HepG2 (cell line): ENCODE results near the gene VAV2. TPM values are rescaled to one million over a fixed set of nuclear protein-coding genes. Genes with fewer than 3 reads are reported as not detected.
A peak's percentile ranks its signal among the peaks of the same experiment; 100 is the strongest.

Experiments used
- ARNT2 ChIP-seq: sonication (generic); formaldehyde crosslinking; IDR thresholded peaks from 2 replicates; pipeline ENCODE4 v1.8.0; 2022; ENCODE audit warnings: mild to moderate bottlenecking, low read depth, missing genetic modification reagents, moderate library complexity
- HNF4A ChIP-seq: sonication (generic); formaldehyde crosslinking; IDR thresholded peaks from 2 replicates; pipeline ENCODE4 v1.4.0; 2020; ENCODE audit warnings: missing genetic modification reagents
- MED1 ChIP-seq: sonication (generic); formaldehyde crosslinking; IDR thresholded peaks from 2 replicates; pipeline ENCODE4 v1.4.0; 2020; ENCODE audit warnings: missing genetic modification reagents
- PHF8 ChIP-seq: sonication (generic); formaldehyde crosslinking; IDR thresholded peaks from 2 replicates; pipeline ENCODE4 v1.5.0; 2020; ENCODE audit warnings: missing genetic modification reagents
- POLR2AphosphoS2 ChIP-seq: IDR thresholded peaks from 2 replicates; pipeline ENCODE4 v1.6.1; 2011; ENCODE audit warnings: low read depth, low read length, improper control_type of control experiment
- RBM22 ChIP-seq: fragments of 200-400 bp; formaldehyde crosslinking; optimal IDR thresholded peaks from 2 replicates; pipeline ENCODE3; 2017; ENCODE audit warnings: mild to moderate bottlenecking, low read length, moderate library complexity
- RXRA ChIP-seq: sonication (generic); formaldehyde crosslinking; IDR thresholded peaks from 2 replicates; pipeline ENCODE4 v1.5.1; 2020; ENCODE audit warnings: missing genetic modification reagents
- SMAD1 ChIP-seq: sonication (generic); formaldehyde crosslinking; IDR thresholded peaks from 2 replicates; pipeline ENCODE4 v1.4.0; 2020; ENCODE audit warnings: missing genetic modification reagents, low read depth, mild to moderate bottlenecking, borderline replicate concordance
- TBX2 ChIP-seq: sonication (generic); formaldehyde crosslinking; IDR thresholded peaks from 2 replicates; pipeline ENCODE4 v1.5.0; 2020; ENCODE audit warnings: missing genetic modification reagents, mild to moderate bottlenecking, borderline replicate concordance
- ZBTB1 ChIP-seq: sonication (generic); formaldehyde crosslinking; IDR thresholded peaks from 2 replicates; pipeline ENCODE4 v1.4.0; 2020; ENCODE audit warnings: missing genetic modification reagents, borderline replicate concordance
- ZFX ChIP-seq: sonication (generic); formaldehyde crosslinking; IDR thresholded peaks from 2 replicates; pipeline ENCODE4 v1.4.0; 2020; ENCODE audit warnings: mild to moderate bottlenecking, low read depth, missing genetic modification reagents, moderate library complexity
- ZNF441 ChIP-seq: sonication (generic); formaldehyde crosslinking; IDR thresholded peaks from 2 replicates; pipeline ENCODE4 v1.7.0; 2021; ENCODE audit warnings: missing genetic modification reagents, borderline replicate concordance
- ZNF547 ChIP-seq: sonication (generic); formaldehyde crosslinking; IDR thresholded peaks from 2 replicates; pipeline ENCODE4 v1.5.1; 2020; ENCODE audit warnings: mild to moderate bottlenecking, missing genetic modification reagents
- ZNF672 ChIP-seq: sonication (generic); formaldehyde crosslinking; IDR thresholded peaks from 2 replicates; pipeline ENCODE4 v1.8.1; 2022; ENCODE audit warnings: missing genetic modification reagents
- polyA plus RNA-seq, 8 experiments: library from polyadenylated mRNA; depleted of rRNA in 3 of 8; stranded (reverse) in 7 of 8; unstranded in 1 of 8; fragments of >200 nt; fragmentation: Illumina TruSeq in 4 of 8; extraction: Trizol in 4 of 8; gene quantifications; 2 replicates each; pipeline versions ENCODE4 v1.2.1 to v1.2.3, GENCODE V29; 2011 to 2016; ENCODE audit warnings: low read depth in 4 of 8, missing spikeins in 1 of 8, mixed read lengths in 1 of 8; ENCODE audit not compliant: insufficient read depth in 1 of 8
- total RNA-seq, 5 experiments: library from RNA; depleted of rRNA; stranded (reverse); fragments of >200 nt; fragmentation: Illumina TruSeq; extraction: Trizol; gene quantifications; 2 replicates each; pipeline ENCODE4 v1.2.3, GENCODE V29; 2016; ENCODE audit warnings: low read depth in 1 of 5
- TF ChIP-seq, protein P1 (sequence below): sonication (generic); formaldehyde crosslinking; IDR thresholded peaks from 2 replicates; pipeline ENCODE4 v1.4.0; 2020; ENCODE audit warnings: missing genetic modification reagents
- TF ChIP-seq, protein P2 (sequence below): sonication (generic); formaldehyde crosslinking; IDR thresholded peaks from 2 replicates; pipeline ENCODE4 v1.4.0; 2020; ENCODE audit warnings: mild to moderate bottlenecking, missing genetic modification reagents

The VAV2 gene
- total and polyA plus RNA-seq, 2 of the 13 experiments (the other 11 are each of a cell fraction or from before 2014, with no cell fraction given), result 22.5 to 22.9 TPM

DNA sequence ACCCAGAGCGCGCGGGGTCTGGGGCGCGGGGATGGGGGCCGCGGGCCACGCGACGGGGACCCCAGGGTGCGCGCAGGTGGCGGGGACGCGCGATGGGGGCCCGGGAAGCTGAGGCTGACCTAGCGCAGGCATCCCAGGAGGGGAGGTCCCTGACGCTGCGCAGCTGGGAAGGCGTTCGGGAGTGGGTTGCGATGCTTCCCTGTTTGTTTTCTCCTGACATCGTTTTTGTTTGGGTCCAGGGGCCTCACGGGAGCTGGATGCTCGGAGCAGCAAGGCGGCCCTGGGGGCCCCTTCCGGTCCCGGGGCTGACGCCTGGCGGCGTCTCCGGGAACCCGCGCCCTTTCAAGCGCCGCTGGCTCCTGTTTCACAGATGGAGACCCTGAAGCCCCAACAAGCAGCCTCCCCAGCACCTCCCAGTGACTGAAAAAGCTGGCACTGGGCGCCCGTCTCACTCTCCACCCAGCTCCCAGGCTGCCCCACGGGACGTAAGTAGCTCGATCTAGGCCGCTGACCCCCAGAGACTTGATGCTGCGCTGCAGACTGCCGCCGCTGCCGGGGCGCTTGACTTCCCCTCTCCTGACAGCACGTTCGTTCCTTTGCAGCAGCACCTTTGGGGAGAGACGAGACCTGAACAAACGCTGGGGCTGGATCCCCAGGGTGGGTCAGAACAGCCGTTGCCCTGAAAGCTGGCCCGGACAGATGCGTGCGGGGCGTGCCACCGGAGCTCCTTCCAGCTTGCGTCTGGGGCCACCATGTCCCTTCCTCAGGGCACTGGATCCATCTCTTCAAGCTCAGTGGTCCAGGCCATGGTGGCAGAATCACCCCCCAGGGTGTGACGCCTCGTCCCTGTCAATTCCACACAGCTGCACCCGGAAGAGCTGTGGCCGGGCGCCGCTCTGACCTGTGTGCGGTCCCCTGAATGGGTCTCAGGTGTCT lies 33.8 kb upstream of the VAV2 start (continued):
- TF ChIP-seq ZNF672 (CRISPR knock-in tag), result no peak
- 0 out of 2 replicates have a peak, but pooled peaks have one; percentile 54 for TF ChIP-seq ARNT2 (CRISPR knock-in tag)
- TF ChIP-seq ZNF441 (CRISPR knock-in tag), result peak; percentile 67
- TF ChIP-seq ZNF547, result peak; percentile 32; the same call in 1 of the 2 replicates
- TF ChIP-seq, protein P1, sequence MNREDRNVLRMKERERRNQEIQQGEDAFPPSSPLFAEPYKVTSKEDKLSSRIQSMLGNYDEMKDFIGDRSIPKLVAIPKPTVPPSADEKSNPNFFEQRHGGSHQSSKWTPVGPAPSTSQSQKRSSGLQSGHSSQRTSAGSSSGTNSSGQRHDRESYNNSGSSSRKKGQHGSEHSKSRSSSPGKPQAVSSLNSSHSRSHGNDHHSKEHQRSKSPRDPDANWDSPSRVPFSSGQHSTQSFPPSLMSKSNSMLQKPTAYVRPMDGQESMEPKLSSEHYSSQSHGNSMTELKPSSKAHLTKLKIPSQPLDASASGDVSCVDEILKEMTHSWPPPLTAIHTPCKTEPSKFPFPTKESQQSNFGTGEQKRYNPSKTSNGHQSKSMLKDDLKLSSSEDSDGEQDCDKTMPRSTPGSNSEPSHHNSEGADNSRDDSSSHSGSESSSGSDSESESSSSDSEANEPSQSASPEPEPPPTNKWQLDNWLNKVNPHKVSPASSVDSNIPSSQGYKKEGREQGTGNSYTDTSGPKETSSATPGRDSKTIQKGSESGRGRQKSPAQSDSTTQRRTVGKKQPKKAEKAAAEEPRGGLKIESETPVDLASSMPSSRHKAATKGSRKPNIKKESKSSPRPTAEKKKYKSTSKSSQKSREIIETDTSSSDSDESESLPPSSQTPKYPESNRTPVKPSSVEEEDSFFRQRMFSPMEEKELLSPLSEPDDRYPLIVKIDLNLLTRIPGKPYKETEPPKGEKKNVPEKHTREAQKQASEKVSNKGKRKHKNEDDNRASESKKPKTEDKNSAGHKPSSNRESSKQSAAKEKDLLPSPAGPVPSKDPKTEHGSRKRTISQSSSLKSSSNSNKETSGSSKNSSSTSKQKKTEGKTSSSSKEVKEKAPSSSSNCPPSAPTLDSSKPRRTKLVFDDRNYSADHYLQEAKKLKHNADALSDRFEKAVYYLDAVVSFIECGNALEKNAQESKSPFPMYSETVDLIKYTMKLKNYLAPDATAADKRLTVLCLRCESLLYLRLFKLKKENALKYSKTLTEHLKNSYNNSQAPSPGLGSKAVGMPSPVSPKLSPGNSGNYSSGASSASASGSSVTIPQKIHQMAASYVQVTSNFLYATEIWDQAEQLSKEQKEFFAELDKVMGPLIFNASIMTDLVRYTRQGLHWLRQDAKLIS (CRISPR knock-in tag), result 0 out of 2 replicates have a peak, but pooled peaks have one; percentile 19
- no peak for TF ChIP-seq HNF4A (CRISPR knock-in tag)
- no peak for TF ChIP-seq POLR2AphosphoS2
- 0 out of 2 replicates have a peak, but pooled peaks have one; percentile 44 for TF ChIP-seq SMAD1 (CRISPR knock-in tag)
- peak; percentile 58 for TF ChIP-seq ZFX (CRISPR knock-in tag)
- no peak for TF ChIP-seq RBM22
- TF ChIP-seq, protein P2, sequence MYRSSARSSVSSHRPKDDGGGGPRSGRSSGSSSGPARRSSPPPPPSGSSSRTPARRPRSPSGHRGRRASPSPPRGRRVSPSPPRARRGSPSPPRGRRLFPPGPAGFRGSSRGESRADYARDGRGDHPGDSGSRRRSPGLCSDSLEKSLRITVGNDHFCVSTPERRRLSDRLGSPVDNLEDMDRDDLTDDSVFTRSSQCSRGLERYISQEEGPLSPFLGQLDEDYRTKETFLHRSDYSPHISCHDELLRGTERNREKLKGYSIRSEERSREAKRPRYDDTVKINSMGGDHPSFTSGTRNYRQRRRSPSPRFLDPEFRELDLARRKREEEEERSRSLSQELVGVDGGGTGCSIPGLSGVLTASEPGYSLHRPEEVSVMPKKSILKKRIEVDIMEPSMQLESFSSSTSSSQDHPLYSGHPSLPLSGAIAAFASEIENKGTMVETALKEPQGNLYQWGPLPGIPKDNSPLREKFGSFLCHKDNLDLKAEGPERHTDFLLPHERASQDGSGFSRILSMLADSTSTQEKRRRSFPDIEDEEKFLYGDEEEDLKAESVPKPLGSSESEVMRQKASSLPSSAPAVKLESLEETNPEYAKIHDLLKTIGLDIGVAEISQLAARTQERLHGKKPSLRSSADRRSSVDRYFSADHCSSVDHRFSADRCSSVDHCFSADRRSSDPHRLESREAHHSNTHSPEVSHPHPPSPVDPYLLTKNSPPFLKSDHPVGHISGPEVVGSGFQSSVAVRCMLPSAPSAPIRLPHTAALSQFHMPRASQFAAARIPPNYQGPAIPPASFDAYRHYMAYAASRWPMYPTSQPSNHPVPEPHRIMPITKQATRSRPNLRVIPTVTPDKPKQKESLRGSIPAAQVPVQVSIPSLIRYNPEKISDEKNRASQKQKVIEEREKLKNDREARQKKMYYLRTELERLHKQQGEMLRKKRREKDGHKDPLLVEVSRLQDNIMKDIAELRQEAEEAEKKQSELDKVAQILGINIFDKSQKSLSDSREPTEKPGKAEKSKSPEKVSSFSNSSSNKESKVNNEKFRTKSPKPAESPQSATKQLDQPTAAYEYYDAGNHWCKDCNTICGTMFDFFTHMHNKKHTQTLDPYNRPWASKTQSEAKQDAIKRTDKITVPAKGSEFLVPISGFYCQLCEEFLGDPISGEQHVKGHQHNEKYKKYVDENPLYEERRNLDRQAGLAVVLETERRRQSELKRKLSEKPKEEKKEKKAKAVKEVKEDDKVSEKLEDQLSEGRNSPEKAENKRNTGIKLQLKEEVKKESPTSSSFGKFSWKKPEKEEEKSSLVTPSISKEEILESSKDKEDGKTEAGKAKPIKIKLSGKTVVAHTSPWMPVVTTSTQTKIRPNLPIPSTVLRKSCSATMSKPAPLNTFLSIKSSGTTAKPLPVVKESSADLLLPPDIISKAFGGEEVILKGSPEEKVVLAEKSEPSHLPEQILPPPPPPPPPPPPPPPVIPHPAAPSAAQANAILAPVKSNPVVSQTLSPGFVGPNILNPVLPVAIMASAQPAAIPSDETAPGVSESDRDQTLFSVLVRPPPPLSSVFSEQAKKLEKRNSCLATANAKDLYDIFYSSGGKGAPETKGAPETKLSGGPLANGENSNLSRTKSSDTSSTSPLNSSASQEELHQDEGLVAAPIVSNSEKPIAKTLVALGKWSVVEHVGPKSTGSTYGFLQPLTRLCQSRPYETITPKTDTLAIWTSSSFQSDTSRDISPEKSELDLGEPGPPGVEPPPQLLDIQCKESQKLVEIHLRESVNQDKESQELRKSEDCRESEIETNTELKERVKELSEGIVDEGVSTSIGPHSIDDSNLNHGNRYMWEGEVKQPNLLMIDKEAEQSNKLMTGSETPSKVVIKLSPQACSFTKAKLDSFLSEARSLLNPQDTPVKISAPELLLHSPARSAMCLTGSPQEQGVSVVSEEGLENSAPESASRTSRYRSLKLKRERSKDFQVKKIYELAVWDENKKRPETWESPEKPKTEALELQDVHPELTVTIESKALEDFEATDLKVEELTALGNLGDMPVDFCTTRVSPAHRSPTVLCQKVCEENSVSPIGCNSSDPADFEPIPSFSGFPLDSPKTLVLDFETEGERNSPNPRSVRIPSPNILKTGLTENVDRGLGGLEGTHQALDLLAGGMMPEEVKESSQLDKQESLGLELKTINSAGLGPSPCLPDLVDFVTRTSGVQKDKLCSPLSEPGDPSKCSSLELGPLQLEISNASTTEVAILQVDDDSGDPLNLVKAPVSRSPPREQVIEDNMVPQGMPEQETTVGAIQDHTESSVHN (CRISPR knock-in tag), result no peak
- no peak for TF ChIP-seq ZBTB1 (CRISPR knock-in tag)
- TF ChIP-seq MED1 (CRISPR knock-in tag), result 0 out of 2 replicates have a peak, but pooled peaks have one; percentile 34
- peak; percentile 43; the same call in 1 of the 2 replicates for TF ChIP-seq PHF8 (CRISPR knock-in tag)
- TF ChIP-seq RXRA (CRISPR knock-in tag), result no peak
- no peak for TF ChIP-seq TBX2 (CRISPR knock-in tag)
